Smooth muscle cell (in vitro differentiated cells): ENCODE measurements around the gene SEC16B. TPM values are rescaled to one million over a fixed set of nuclear protein-coding genes. Genes with fewer than 3 reads are reported as not detected.

Source experiments
- DNase-seq: peaks from one replicate; lab custom pipeline; 2025; ENCODE audit not compliant: unreplicated experiment; lab: John Stamatoyannopoulos, UW
- H2AFZ ChIP-seq: fragments of 200-600 bp; sonication (generic); 2 replicates; pipeline ENCODE4 v1.6.0; 2016; ENCODE audit warnings: antibody characterized with exemption, low read depth, mild to moderate bottlenecking
- H3F3A ChIP-seq: fragments of 200-600 bp; sonication (generic); 2 replicates; pipeline ENCODE4 v1.6.0; 2017; ENCODE audit warnings: antibody characterized with exemption, low read depth
- H3K27ac ChIP-seq: fragments of 200-600 bp; sonication (generic); 2 replicates; pipeline ENCODE4 v1.5.1; 2016; ENCODE audit warnings: low read depth, mild to moderate bottlenecking
- H3K27me3 ChIP-seq: fragments of 200-600 bp; sonication (generic); 2 replicates; pipeline ENCODE4 v1.6.1; 2016; ENCODE audit warnings: low read depth, mild to moderate bottlenecking
- H3K36me3 ChIP-seq: fragments of 200-600 bp; sonication (generic); 2 replicates; pipeline ENCODE4 v1.5.1; 2016; ENCODE audit warnings: low read depth
- H3K4me1 ChIP-seq: fragments of 200-600 bp; sonication (generic); 2 replicates; pipeline ENCODE4 v1.5.1; 2016; ENCODE audit warnings: low read depth
- H3K4me2 ChIP-seq: fragments of 200-600 bp; sonication (generic); 2 replicates; pipeline ENCODE4 v1.6.0; 2016; ENCODE audit warnings: mild to moderate bottlenecking
- H3K4me3 ChIP-seq: fragments of 200-600 bp; sonication (generic); 2 replicates; pipeline ENCODE4 v1.5.1; 2016; ENCODE audit warnings: mild to moderate bottlenecking
- H3K79me2 ChIP-seq: fragments of 200-600 bp; sonication (generic); 2 replicates; pipeline ENCODE4 v1.6.0; 2016; ENCODE audit warnings: low read depth, mild to moderate bottlenecking
- H3K9ac ChIP-seq: fragments of 200-600 bp; sonication (generic); 2 replicates; pipeline ENCODE4 v1.6.0; 2016; ENCODE audit warnings: low read depth
- H3K9me3 ChIP-seq: fragments of 200-600 bp; sonication (generic); replicated peaks from 2 replicates; pipeline ENCODE4 v1.5.1; 2016; ENCODE audit warnings: low read depth
- H4K20me1 ChIP-seq: fragments of 200-600 bp; sonication (generic); 2 replicates; pipeline ENCODE4 v1.6.0; 2016; ENCODE audit warnings: low read depth
- WGBS: methylation state at CpG from one replicate; pipeline ENCODE4 v1.1.7; 2016; ENCODE audit warnings: low lambda C conversion rate; 5-methylcytosine and 5-hydroxymethylcytosine counted together
- polyA plus RNA-seq: library from polyadenylated mRNA; unstranded; fragments of >200 nt; fragmentation: Nextera tagmentation; extraction: Ambion mirVana; gene quantifications from 2 replicates; pipeline ENCODE4 v1.2.1, GENCODE V29; 2016
- total RNA-seq: library from RNA; depleted of rRNA; stranded (reverse); fragments of >200 nt; gene quantifications from 2 replicates; pipeline ENCODE4 v1.2.3, GENCODE V29; 2014
- TF ChIP-seq, protein P1 (sequence below): fragments of 200-600 bp; sonication (generic); IDR thresholded peaks from 2 replicates; pipeline ENCODE4 v1.5.1; 2017; ENCODE audit warnings: borderline replicate concordance, mild to moderate bottlenecking, antibody characterized with exemption; ENCODE audit not compliant: insufficient read depth, poor library complexity, severe bottlenecking

SEC16B gene
- total and polyA plus RNA-seq, 2 experiments from 2014 or later: 2.9 to 4.3 TPM

DNA sequence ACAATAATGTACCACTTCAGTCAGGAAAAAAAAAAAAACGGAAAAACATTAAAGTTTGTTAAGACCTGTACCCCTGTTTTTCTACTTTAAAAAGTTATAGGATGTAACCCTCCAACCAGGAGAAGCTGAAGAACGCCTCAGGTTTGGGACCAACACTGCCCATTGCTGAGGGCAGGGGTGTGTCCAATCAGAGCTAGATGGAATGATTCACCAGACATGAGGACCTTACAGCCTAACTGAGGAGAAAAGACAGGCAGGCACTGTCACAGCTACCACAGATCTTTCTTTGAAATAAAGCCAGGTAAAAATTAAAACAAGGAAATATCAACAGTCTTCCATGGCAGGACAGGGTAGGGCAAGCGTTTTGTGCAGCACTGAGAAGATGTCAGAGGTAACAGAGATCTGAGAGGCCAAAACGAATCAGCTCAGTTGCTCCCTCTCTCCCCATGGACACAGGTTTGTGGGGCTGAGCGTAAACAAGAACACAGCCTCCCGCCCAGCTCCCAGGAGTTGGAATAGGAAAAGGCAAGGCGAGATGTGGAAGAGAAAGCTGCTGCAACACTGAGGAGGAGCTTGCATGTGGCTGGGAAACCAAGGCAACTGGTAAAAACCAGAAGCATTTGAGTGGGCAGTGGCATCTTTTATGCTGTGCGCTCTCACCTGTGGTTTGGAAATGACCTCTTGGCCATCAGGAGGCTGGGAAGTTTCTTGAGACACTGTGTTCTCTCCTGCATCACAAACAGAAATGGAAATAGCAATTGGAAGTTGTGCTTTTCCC, 34.0 kb downstream of the SEC16B start:
- H3K36me3 ChIP-seq: no peaks in the 10 kb centered on the region
- H3K27me3 ChIP-seq: no peaks in the 10 kb centered on the region
- no peak overlapping the region for H3K4me2 ChIP-seq
- no peaks in the 10 kb centered on the region for H3K79me2 ChIP-seq
- DNase-seq: no peak
- H3K27ac ChIP-seq: no peak overlapping the region
- no peaks in the 10 kb centered on the region for H4K20me1 ChIP-seq
- no peaks in the 10 kb centered on the region for H3K4me1 ChIP-seq
- no peaks in the 10 kb centered on the region for H3K9me3 ChIP-seq
- H2AFZ ChIP-seq: no peak overlapping the region
- no peak overlapping the region for H3K9ac ChIP-seq
- H3K4me3 ChIP-seq: no peak overlapping the region
- TF ChIP-seq, protein P1, sequence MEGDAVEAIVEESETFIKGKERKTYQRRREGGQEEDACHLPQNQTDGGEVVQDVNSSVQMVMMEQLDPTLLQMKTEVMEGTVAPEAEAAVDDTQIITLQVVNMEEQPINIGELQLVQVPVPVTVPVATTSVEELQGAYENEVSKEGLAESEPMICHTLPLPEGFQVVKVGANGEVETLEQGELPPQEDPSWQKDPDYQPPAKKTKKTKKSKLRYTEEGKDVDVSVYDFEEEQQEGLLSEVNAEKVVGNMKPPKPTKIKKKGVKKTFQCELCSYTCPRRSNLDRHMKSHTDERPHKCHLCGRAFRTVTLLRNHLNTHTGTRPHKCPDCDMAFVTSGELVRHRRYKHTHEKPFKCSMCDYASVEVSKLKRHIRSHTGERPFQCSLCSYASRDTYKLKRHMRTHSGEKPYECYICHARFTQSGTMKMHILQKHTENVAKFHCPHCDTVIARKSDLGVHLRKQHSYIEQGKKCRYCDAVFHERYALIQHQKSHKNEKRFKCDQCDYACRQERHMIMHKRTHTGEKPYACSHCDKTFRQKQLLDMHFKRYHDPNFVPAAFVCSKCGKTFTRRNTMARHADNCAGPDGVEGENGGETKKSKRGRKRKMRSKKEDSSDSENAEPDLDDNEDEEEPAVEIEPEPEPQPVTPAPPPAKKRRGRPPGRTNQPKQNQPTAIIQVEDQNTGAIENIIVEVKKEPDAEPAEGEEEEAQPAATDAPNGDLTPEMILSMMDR: no peak
- no peaks in the 10 kb centered on the region for H3F3A ChIP-seq
- 88% methylated on average over 8 of the region's 8 CpGs for WGBS

DNA sequence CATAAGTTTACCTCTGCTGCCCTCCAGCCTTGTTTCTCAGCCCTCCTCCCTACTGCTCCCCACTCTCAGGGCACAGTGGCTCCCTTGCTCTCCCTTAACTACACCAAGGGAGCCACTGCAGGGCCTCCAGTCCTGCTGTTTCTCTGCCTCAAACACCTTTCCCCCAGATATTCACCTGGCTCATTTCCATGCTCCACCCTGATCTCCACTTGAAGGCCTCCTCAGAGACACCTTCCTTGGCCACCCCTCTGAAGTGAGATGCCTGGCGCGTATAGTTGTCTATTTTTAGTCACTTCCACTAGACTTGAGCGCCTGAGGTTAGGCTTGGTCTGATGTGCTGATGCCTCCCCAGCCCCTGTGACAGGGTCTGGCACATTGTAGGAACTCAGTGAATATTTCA, 34.9 kb downstream of the SEC16B start:
- WGBS: 91% methylated on average over 3 of the region's 3 CpGs
- Histone ChIP-seq H3K27ac (no peak overlapping the region), H3K9ac (no peak overlapping the region), H3K4me1 (no peaks in the 10 kb centered on the region), H3K9me3 (no peaks in the 10 kb centered on the region), H3K4me3 (no peak overlapping the region), H3K27me3 (no peaks in the 10 kb centered on the region), H3K36me3 (no peaks in the 10 kb centered on the region), H4K20me1 (no peaks in the 10 kb centered on the region), H2AFZ (no peak overlapping the region), H3K4me2 (no peak overlapping the region), H3F3A (no peaks in the 10 kb centered on the region), H3K79me2 (no peaks in the 10 kb centered on the region)
- no peak for DNase-seq
- TF ChIP-seq, protein P1: no peak

DNA sequence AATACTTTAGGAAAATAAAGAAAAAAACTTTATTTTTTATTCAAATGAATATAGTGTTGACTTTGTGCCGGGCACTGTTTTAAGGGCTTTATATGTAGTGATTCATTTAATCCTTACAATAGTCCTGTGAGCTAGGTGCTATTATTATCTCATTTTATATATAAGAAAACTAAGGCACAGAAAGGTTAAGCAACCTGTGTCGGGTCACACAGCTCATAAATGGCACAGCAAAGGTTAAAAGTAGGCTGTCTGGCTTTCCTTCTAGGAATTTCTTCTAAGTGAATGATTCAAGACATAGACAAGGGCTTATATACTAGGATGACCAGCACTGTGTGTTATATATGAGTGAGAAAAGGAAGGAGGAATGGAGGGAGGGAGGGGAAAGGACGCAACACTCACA, 35.4 kb downstream of the SEC16B start:
- H3K79me2 ChIP-seq: no peaks in the 10 kb centered on the region
- DNase-seq: no peak

More for the DNA sequence above, 35.4 kb downstream of the SEC16B start:
- no peak overlapping the region for H3K4me3 ChIP-seq
- no peak overlapping the region for H3K4me2 ChIP-seq
- H3K9me3 ChIP-seq: no peaks in the 10 kb centered on the region
- no peaks in the 10 kb centered on the region for H3K27me3 ChIP-seq
- H4K20me1 ChIP-seq: no peaks in the 10 kb centered on the region
- H3K27ac ChIP-seq: no peak overlapping the region
- H3F3A ChIP-seq: no peaks in the 10 kb centered on the region
- WGBS: 94% methylated on average over 3 of the region's 3 CpGs
- H3K9ac ChIP-seq: no peak overlapping the region
- H3K4me1 ChIP-seq: no peaks in the 10 kb centered on the region
- H2AFZ ChIP-seq: no peak overlapping the region
- H3K36me3 ChIP-seq: no peaks in the 10 kb centered on the region
- TF ChIP-seq, protein P1: no peak
